GM04504 (cell line): ENCODE data around the gene CAPZB.

Experiments
- DNase-seq: peaks from one replicate; pipeline ENCODE4 v3.0.0-alpha.2; 2012; ENCODE audit warnings: low read depth

CAPZB gene

DNA sequence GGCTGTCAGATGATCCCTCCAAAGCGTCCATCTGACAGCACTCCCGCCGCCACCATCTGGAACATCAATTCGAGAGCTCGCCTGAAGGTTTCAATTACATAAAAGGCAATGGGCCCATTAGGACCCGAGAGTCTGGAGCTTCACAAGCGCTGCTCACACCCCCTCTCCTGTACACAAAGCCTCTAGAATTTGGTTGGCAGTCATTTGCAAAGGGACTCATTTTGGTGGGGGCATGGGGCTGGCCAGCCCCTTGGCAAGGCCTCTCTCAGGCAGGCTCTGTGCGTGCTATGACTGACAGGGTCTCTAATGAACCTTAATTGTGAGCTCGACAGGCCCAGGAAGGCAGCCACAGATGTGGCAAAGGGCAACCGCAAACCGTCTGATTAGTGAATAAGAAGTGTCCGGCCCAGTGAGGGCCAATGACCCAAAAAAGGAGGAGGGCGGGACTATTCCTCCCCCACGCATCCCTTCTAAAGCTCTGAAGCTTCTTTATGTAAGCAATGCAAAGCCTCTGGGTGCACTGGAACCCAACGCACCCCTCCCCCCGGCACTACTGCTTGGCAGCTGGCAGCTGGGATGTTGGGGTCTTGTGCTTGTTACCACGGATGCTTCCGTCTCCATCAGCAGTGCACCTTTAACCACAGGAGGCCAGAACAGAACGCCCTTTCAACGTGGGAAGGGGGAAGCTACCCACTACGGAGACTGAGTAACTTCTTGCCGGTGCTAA is 79.4 kb downstream of the CAPZB start:
- no peak for DNase-seq

DNA sequence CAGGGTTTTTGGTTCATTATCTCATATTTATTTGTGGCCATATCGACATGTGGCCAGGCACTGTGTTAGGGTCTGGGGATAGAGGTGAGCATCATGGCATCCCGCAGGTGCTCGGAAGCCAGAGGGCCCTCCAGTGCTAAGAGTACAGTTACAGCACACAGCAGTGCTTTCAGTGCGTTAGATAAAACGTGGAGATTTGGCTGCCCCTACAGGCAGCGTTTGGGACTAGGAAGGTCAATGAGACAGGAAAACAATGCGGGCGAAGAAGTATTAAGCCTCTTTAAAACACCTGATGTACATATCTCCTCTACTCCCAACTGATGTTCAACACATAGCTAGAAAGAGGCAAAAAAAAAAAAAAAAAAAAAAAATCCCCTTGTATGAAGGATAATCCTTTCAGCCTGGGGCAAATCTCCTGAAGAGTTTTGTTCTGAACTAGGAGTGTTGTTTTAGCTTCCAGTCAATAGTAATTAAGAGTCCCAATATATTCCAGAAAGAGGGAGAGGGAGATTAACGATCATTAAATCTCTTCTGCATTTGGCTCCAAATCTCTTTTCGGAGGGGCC is 80.1 kb downstream of the CAPZB start:
- no peak for DNase-seq

DNA sequence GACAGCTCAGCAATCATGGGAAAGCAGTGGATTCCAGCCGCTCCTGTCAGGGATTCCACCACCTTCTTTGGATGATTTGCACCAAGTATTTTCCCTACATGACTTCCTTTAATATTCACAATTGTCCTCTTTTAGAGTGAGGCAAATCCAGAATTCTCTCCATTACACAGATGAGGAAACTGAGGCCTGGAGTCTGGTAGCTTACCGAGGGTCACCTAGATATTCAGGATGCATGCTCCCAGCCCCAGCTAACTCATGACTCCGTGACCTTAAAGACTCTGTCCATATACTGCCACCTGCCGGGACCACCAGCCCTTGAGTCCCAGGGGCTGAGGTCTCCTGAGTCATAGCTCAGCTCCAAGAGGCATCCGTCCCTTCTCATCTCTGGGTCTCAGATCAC is 80.6 kb downstream of the CAPZB start:
- no peak for DNase-seq

DNA sequence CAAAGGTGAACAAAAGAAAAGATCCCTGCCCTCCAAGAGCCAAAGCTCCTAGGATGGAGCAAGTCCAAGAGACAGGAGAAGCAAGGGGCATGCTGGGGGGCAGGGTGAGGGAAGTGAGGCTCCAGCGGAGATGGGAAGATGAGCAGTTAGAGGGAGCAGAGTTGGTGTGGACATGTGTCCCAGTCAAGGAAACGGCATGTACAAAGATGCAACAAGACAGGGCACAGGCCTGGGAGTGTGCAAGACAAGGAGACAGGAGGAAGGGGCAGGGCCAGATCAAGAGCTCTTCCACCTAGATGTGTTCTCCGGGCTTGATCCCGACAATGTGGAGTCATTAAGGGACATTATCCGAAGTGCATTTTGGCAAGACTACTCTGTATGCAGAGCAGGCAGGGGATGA is 82.1 kb downstream of the CAPZB start:
- DNase-seq: no peak

DNA sequence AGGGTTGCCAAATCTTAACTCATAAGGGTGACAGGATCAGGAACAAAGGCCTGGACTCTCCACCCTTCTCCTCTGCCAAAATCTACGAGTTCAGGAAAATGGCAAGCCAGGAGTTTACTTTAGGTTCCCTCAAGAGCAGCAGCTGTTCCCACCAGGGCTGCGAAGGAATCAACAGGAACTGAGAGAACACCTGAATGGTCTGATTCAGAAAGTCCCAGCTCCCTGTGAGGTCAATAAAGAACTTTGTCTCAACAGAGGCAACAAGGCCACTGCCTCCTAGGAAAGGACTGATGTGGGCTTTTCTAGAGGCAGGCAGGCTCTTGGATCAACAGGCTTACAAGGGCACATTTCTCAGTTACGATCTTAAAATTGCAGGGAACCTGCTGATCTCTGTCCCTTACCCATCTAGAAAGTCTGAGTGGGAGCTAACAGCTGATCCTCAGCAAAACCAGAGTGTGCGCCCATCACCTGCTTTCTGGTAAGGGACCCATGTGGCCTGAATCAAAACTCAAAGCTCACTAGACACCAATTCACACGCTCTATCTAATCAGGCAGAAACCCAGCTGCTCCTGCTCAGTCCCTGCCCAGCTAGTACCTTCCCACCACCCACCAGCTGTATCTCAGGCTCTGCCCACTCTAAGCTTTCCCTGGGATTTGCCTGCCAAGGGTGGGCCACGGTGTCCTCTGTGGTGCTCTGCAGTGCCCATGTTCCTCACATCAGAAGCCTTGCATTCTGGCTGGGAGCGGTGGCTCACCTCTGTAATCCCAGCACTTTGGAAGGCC is 83.1 kb downstream of the CAPZB start:
- no peak for DNase-seq

DNA sequence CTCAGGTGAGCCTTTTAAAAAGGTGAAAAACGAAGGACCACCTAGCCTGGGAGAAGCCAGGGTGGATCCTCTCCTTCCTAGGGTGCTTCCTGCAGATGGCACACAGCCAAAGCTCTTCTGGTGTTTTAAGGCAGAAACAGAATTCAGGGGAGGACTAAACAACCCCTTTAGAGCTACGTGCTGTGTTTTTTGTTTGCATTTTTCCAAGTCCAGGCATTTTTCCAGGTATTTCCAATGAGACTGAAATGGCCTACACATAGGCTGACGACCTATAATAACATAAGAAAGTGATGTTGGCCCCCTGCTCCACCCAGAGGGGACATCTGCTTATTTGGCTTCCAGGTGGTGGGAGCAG is 83.8 kb downstream of the CAPZB start:
- DNase-seq: no peak

DNA sequence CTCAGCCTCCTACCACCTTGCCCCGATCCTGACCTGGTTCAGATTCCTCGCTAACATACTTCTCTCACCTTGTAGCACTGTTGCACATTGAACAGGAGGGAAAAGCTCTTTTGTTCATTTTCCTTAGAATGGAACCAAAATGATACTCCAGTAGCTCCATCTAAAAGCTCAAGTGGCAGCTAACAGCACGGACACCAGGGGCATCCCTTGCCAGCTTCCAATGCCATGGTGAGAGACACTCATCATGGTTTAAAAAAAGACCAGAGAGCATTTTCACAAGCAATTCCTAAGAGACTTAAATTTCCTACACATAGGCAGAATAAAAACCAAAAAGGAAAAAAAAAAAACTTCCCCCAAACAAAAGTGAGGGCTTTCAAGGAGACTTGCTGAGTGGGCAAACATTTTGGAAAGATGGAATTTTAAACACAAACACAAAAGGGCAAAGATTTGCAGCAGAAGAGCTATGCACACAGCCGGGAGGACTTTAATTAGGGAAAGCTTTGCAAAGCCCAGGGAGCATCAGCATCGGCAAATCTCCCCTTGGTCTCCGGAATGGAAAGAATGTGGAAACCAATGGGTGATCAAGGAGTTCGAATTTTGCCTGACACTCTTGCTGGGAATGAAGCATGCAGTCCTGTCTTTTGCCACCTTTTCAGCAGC is 84.3 kb downstream of the CAPZB start:
- no peak for DNase-seq

DNA sequence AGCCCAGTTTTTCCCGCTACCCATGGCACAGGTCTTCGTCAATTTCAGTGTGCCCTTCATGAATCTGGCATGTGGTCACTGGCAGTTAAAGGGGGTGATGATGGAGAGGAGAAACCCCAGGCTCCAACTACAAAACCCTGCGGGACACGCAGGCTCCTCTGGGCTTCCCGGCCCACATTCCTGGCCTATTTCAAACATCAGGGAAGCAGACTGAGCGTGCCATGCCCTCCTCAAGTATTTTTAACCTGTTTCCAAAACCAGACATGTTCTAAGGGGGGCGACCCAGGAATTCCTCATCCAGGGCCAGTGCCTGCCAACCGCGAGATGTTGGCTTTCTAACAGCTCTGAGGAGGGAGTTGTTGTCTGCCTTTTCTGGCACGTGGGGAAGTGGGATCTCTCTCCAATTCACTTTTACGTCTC is 85.1 kb downstream of the CAPZB start:
- DNase-seq: no peak

DNA sequence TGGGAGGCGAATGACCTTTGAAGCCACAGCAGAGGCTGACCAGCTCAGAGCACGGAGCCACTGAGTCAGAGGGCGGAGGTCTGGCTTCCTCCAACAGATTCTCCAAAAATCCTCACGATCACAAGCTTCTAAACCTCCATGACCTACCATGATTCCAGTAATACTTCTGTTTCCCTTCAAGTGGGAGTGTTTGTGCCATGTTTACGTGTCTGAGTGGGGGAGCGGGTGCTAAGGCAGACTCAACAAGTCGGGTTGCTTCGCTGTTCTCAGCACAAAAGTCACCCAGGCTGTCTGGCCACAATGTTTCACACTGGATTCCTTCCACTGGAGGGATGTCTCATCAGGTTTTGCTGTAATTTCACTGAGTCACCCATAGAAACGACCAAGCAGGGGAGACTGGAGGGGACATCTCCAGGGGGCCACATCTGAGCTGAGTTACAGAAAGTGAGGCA is 87.0 kb downstream of the CAPZB start:
- peak; percentile 95 for DNase-seq

DNA sequence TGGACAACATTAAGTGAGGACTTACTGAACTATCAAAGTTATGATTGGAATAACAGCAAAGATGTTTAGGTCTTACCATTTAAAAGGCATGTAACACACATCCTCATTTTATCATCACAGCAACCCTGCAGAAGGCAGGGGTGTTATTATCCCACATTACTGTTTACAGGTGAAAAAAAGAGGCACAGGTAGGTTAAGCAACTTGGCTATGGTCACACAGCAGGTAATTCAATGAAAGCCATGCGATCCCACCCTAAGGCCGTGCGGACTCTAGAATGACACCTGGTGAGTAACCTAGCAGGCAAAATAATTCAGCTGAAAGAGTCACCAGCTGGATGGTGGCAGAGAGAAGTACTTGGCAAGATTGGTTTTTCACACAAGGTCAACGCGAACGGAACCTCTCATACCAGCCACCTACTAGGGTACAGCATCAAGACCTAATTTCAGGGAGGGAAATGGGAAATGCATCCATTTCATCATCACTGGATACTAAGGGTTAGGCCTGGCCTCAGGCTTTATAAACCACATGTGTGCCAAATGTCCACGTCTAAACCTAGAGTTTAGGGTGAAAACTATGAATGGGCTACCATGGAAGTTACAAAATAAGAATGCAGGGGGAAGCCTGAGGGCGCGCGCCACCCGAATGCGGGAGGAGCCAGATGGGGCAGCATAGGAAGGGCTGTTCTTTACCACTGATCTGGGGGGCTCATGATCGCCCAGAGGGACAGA is 88.0 kb downstream of the CAPZB start:
- DNase-seq: no peak

DNA sequence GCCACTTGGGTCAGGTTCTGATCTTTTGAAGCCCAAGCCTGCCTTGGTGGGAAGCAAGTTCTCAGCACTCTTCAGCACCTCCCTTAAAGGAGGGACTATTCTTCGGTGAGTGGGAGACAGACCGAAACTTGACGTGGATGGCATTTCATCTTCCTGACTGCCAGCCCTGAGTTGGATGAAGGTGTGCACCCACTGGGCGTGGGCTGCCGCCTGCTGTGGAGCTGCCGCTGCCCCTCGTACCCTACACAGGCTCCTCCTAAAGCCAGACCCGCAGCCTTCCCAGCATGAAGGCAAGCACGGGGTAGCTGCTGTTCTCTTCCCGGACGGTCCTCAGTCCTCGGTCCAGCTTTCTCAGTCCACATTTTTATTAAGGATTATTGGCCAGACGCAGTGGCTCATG is 89.1 kb downstream of the CAPZB start:
- no peak for DNase-seq

DNA sequence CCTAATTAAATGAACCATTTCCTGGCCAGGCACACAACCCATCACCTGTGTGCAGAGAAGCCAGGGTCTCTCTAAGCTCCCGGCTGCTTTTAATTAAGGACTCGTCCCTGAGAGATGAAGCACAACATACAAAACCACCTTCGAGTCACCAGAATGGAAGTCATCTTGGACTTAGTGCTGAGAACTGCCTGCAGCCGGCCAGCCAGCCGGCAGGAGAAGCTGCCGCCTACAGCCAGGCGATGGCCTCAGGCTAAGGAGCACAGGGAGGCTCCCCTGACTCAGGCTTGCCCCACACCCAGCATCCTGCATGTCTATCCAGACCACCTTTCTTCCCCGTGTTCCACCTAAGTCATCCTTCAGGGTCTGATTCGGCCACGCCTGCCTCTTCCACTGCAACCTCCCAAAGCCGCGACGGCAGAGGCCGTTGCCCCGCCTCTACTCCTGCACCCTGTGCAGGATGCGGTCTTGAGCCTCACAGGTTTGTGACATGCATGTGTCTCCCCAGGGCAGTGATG is 89.6 kb downstream of the CAPZB start:
- DNase-seq: peak; percentile 66

DNA sequence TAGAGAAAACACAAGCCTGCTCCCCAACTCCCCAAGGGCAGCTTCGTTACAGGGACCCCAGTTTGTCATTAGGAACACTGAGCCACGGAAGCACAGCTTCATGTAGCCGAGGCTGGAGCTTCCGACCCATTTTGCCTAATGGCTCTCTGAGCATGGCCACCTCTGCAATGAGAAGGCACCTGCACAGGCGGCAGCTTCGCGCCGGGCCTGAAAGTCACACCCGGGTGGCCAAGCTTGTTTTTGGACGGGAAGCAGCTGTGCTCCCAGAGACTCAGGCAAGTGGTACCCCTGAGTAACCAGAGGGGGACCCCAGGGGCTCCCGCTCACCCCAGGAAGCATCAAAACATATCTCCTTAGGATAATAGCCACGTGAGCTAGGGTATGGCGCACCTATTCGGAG is 92.3 kb downstream of the CAPZB start:
- DNase-seq: no peak

DNA sequence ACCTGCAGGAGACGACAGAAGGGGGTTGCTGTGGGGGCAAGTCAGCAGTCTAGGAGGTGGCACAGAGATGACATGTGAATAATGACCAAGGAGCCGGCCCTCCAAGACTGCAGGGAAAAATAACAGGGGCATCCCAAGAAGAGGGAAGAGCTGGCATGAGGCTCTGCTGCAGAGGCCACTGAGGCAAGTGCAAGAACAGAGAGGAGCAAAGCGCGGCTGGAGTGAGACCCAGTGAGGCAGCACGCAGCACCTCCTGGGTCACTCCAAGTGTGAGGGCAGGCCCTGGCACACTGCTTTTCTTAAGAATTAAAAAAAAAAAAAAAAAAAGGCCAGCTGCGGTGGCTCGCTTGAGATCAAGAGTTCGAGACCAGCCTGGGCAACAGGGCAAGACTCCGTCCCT is 93.1 kb downstream of the CAPZB start:
- DNase-seq: no peak

DNA sequence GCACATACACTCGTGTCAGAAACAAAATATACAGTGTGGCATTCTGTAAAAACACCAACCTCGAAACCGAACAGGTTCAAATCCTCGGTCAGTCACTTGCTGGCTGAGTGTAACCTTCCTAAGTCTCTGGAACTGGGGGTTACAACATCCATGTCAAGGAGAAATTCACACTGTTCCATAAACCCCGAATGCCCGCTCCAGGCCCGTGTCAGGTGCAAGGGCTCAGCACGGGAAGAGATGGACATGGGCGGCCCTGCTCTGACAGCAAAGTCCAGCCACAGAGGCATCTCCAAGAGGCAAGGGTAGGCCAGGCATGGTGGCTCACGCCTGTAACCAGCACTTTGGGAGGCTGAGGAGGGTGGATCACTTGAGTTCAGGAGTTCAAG is 93.8 kb downstream of the CAPZB start:
- DNase-seq: no peak

DNA sequence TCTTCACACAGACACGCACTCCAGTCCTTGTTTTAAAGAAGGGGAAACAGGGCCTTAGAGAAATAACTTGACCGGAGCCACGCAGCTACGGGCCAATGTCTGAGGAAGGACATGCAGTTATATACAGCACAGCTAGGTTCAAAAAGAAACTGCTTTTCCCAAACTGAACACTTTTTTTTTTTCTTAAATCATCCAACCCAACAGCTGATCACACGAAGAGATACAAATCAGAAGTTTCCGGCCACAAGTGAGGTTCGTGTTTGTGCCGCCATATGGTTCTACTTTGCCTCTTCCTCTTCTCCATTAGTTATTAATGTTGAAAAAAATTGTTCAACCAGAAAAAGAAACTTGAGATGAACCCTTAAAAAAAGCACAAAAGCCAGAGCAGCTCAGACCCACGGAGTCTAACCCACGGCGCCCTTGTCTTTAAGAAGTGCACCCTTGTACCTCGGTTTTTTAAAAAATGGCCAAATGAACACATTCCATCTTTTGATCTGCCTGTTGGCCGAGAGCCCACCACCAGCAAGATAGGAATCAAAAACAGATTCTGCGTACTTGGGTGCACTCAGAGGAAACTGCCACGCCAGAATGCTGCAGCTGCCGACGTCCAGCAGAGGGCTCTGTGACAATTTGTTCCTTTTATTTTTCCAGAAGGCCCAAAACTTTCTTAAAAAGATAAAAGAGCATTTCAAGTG is 94.3 kb downstream of the CAPZB start:
- DNase-seq: peak; percentile 85

DNA sequence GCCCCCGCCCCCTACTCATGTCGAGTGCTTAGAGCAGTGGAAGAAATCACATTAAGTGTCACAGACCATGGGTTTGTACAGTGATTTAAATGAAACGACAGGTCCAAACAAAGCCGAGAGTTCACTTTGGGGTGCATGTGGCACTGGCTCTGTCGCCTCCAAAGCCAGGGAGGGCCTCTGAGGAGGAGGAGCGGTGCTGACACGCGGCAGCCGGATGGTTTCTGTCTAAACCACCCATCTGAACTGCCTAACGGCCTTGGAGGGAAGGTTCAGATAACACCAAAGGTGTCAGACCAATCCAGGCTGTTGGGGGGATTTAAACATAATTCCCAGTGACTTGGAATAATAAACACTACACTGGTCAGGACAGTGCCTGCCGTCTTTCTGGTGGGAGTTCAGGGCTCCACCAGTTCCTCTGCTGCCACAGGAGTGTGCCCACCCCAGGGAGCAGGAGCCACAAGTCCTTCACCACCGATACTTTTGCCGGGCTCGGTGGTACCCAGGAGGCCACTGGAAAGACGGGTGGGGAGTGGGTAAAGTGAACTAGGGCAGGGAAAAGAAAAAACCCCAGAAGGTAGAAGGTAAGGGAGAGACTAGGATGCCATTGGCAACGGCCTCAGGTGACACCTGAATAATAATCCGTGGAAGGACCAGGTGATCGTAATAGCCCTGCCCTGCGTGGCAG is 95.0 kb downstream of the CAPZB start:
- DNase-seq: no peak

DNA sequence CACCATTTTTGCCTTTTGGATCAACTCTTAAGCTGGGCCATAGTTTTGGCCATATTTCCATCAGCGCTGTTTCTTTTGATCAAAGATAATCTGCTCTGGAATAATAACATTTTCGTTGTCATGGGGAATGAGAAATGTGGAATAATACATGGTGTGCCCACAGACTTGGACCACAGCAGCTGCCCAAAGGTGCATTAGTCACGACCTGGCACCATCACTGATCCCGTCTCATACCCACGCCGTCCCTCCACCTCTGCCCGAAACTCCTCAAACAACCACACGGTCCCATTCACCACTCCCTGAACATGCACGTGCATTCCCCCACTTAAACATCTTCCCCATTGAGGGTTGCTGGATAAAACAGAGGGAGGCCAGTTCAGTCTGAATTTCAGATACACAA is 96.4 kb downstream of the CAPZB start:
- DNase-seq: no peak

DNA sequence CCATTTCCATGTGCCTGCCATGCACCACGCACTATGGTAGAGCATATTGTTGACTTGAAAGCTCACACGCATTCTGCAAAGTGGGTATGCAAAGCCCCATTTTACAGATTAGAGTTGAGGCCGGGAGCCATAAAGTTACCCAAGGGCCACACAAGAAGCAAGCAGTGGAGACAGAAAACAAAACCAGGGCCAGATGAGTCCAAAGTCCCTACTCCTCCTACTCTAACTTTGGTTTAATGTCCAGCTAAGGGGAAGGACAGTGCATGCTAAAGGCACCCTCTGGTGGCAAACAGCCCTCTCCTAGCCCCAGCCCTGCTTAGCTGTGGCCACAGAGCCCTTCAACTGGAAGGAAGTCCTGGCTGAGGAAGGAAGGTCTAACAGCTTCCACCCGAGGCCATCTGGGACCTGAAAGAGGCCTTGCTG is 98.3 kb downstream of the CAPZB start:
- no peak for DNase-seq

DNA sequence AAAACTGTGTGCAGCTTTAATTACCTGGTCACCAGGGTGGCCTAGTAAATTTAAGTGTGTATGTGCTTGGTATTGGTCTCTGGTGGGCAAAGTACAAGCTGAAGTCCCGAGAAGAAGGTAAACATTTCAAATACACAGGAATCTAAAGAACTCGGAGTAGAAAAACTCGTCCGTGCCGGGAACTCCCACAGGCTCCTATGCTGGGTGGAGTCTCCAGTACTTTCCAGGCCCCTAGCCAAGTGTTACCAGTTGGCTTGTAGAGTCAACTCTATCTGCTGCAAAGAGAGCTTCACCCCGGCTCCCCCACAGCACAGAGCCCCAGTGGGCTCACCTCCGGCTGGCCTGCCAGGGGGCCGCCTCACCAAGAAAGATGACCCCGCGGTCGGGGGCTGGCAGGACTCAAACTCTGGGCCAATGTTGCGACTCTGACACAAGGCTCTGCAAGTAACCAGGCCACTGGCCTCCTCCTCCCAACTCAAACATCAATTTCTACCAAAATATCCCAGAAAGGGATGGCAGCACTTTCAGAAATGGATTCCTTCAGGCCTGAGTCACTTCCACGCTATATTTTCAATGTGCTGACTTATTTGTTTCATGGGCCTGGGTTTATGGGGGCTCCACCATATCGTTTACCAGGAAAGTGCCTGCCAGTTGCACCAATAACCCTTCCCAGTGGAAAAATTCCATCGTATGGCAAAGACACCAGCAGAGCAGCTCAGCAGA is 99.3 kb downstream of the CAPZB start:
- no peak for DNase-seq
